CD4-positive, alpha-beta T cell treated with Interleukin-1 beta for 1 hour (primary cell): ENCODE data around the gene CSNK1G2.

Experiments
- DNase-seq, 2 donors: peaks; one replicate each; pipeline ENCODE4 v3.0.0-alpha.2; 2020 to 2022

CSNK1G2 gene

DNA sequence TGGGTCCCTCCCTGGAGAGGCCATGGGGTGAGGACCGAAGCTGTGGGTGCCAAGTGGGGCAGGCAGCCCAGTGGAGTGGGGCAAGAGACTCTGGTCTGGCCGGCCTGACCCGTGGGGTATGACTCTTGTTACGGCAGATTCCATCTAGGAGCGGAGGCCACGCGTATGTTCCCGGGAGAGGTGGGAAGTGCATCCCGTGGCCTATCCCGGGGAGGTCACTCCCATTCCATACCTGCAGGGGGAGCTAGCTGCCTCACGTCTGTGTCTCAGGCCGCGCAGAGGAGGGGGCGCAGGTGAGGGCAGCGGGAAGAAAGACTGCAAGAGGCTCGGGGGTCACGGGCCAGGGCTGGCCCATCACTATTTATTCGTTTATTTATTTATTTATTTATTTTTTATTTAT, 4.9 kb downstream of the CSNK1G2 start:
- peak in 1 of 2 donors; percentile 40 for DNase-seq

DNA sequence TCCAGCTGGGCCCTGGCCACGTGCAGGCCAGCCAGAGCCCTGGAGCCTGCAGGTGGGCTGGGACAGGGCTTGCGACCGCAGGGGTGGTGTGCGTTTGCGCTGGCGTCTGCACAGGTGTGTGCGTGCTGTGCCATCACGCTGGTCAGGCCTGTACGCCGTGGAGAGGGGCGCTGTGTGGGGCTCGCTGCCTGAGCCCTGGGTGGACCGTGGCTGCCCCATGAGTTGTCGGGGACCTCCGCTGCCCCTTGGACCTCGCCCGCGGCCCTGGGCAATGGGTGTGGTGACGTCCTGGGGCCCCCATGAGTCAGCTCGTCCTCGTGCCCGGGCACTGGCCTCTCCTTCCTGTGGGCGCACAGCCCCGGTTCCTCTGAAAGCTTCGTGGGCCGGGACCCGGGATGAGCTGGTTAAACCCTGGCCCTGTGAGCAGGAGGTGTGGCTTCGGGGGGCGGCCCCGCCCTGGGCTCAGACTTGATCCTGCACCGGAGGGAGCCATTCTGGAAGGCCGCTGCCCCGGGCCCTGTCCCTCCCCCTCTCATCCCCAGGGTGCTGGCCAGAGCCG, 6.8 kb downstream of the CSNK1G2 start:
- DNase-seq = no peak

DNA sequence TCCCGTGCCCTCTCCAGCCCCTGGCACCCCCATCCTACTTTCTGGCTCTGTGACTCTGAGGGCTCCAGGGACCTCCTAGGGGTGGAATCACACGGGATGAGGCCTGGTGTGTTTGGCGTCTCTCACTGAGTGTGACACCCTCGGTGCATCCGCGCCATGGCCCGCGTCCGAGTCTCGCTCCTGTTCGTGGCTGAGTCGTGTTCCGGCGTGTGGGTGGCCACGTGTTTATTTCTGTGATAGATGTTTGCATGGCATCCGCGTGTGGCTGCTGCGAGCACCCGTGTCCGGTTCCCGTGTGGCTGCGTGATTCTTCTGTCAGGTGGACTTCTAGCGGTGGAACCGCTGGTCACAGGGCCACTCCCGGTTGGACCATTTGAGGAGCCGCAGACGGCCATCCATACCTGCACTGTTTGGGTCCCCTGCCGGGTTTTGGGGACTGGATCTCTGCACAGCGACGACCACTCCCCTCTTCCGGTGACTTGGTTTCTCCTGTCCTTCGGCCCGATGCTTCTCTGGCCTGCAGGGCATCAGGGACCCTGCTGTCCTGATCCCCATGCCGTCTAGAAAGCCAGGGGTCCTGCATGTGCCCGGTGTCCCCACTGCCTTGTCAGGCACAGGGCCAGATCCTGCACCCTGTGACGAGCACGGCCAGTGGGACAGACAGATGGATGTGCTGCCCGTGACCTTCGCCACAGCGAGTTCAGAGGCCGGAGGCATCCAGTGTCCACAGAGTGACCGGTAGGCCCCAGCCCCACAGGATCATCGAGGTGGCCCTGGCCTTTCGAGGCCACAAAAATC, 8.5 kb downstream of the CSNK1G2 start:
- DNase-seq = no peak

DNA sequence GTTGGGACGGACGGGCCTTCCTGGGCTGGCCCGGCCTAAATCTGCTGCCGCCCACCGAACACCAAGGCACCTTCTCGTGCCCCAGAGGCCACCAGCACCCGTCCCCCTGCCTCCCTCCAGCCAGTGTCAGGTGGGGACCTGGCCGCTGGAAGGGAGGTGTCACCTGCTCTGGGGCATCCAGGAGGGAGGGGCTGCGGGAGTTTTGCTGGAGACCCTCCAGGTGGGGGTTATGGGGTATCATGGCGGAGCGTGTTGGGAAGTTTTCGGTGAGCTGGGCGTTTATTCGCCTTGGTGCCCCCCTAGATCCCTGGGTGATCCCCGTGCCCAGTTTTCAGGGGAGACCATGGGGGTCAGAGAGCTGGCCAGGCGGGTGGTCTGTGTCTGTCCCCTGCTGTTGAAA, 9.7 kb downstream of the CSNK1G2 start:
- no peak for DNase-seq

DNA sequence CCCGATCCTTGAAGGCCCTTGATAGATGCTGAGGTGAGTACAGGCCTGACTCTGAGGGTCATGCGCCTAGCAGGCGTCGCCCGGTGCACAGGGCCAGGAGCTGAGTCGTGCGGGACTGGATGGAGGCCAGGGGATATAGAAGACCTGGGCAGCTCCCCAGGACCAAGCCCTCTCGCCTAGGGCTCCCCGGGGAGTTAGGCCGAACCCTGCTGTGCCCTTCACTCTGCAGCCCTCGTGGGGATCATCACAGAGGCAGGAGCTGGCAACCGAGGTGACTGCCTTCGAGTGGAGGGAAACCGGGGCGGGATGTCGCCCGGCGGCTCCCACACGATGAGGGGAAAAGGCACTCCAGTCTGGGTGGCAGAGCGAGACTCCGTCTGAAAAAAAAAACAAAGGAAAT, 11.7 kb downstream of the CSNK1G2 start:
- no peak for DNase-seq

DNA sequence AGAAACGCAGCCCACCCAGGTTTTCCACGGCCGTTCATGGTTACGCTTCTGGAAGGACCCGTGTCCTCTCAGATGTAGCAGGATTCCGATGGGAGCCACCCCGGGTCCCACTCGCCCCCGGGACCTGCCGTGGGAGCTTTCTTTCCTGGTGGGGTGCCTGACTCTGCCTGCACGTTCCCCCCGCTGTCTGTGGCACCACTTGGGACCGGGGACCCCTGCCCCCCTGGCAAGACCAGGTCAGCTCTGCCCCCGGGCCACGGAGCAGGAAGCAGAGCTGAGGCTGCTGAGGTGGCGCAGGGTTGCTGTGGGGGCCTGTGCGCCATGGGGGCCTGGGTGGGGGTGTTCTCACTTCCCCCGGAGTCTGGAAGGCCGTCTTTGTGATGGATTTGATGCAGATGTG, 12.1 kb downstream of the CSNK1G2 start:
- DNase-seq = no peak

DNA sequence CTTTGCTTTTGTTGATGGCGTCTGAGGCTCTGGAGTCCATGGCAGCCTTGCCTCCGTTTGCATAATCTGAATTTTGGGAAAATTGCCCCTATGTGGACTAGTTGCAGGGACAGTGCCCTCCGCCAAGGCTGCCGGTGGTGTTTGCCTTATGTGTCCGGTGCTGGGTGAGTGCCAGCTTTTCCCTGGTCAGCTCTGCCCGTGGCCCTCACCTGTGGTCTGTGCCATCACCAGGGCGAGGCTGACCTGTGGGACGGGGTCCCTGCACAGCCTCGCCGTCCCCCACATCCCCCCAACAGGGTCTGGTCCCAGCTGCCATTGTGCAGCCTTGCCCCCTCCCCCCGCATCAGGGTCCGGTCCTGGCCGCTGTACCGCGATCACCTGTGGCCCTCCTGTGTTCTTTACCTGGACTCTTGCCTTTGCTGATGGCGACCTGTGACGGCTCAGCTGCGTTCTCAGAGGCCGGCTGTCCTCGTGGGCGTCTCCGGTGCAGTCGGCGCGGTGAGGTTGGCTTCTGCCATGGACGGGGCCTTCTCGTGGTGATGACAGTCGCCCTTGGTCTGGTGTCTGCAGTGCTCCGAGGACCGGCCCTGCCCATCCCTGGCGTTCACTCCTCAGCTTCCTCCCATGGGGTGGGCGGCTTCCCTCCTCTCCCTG, 12.6 kb downstream of the CSNK1G2 start:
- no peak for DNase-seq

DNA sequence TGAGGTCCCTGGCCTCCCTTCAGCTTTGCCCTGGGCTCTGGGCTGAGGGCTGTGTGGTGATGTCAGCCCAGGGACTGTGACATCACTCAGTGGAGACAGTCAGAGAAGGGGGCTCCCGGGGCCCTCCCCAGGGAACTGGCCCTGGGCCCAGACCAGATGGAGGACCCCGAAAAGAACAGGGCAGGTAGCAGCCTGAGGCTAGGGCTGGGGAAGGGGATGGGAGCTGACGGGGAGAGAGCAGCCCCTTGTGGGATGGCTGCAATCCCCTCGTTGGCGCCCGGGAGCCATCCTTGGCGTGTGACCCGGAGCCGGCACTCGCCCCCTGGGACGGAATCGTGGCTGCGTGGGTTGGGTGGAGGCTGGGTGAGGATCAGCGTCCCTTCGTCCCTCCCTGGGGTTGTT, 13.6 kb downstream of the CSNK1G2 start:
- no peak for DNase-seq

DNA sequence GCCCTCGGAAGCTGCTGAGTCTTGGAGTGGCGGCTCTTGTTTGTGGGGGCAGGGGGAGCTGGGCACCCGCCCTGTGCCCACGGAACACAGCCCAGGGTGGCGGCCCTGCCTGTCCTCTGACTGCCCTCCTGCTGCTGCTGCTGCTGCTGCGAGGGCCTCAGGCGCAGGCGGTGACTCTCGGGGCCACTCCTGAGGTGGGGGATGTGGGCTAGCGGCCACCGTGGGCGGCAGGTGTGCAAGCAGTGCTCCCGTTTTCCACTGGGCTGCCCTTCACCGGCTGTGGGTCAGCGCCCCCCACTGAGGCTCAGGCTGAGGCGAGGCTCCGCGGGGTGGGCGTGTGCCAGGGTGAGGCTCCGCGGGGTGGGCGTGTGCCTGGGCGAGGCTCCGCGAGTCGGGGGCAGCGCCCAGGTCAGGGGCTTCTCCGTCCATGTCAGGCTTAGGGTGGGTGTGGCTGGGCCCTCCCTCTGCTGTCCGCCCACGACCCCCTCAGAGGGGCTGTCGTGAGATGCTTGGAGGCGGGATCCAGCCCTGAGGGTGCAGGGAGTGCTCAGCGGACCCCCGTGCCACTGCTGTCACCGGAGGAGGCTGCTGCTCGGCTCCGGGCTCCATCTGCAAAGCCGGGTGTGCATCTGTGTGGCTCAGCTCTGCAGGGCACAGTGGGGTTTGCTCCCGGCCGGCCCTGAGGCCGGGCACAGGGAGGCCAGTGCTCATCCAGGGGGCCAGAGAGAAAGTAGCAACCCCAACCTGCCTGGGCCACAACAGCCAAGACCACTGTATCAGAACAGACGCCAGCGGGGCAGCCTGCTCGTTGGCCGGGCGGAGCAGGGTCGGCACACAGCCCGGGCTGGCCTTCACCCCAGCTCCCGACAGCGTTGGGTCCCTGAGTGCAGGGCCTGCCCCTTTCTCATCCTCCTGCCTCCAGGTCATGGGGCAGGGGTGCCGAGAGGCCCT, 14.5 kb downstream of the CSNK1G2 start:
- DNase-seq = no peak

DNA sequence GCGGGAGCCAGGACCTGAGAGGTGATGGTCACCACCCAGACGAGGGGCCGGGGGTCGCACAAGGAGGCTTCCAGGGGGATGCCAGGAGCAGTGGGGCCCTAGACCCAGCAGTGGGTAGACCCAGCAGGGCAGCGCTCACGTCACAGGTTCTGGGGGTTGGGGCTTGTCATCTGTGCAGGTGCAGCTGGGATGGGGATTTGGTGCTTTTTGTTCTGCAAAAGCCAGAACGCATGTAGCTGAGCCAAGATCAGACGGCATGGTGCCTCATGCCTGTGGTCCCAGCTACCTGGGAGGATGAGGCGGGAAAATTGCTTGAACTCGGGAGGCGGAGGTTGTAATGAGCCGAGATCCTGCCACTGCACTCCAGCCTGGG, 15.1 kb downstream of the CSNK1G2 start:
- DNase-seq = no peak

DNA sequence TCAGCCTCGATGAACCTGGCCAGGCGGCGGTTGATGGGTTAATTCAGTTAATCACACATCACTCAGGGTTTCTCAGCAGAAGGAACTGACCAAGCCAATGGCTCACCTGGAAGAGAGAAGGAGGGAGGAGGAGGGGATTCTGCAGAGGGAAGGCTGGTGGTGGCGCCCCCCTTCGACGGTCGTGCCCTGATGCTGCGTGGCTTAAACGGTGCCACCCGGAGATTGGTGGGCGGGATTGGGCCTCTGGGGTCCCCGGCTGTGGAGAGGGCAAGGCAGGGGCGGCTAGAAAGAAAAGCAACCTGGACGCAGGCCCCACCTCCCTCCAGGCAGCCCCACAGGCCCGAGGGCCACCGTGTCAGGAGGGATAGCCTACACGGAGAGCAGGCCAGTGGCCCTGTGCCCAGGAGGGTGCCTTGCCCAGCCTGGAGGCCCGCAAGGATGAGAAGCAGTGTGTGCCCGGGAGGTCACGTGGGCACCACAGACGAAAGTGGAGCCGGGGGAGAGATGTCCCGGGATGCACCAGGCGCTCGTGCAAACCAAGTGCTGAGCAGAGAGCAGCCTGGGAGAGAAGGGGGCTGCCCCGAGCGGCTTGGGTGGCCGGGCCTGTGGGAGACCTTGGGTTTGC, 16.0 kb downstream of the CSNK1G2 start:
- DNase-seq = no peak

DNA sequence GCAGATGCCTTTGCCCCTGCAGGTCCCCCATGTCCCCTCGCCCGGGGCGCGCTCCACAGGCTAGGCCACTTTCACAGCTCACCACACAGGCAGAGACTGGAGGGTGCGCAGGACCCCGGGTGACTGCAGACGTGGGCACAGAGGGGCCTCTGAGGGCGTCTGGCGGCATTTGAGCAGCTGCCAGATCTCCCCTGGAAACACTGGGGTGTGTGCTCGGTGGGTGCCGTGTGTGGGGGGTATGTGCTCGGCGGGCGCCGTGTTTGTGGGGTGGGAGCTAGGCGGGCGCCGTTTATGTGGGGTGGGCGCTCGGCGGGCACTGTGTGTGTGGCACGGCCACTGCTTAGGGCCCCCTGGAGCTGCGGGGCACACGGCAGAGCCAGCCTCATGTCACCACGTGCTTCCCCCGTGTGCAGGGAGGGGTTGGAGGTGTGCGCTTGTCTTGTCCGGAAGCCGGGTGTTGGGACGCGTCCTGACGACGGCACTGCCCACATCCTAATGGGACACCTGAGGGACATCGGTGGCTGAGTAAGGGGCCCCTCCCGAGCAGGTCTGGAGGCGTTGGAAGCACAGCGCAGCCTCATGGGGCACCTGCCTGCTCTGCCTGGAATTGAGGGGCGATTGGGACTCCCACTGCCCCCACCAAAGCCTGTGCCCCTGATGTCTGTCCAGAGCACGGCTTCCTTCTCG, 16.7 kb downstream of the CSNK1G2 start:
- no peak for DNase-seq

DNA sequence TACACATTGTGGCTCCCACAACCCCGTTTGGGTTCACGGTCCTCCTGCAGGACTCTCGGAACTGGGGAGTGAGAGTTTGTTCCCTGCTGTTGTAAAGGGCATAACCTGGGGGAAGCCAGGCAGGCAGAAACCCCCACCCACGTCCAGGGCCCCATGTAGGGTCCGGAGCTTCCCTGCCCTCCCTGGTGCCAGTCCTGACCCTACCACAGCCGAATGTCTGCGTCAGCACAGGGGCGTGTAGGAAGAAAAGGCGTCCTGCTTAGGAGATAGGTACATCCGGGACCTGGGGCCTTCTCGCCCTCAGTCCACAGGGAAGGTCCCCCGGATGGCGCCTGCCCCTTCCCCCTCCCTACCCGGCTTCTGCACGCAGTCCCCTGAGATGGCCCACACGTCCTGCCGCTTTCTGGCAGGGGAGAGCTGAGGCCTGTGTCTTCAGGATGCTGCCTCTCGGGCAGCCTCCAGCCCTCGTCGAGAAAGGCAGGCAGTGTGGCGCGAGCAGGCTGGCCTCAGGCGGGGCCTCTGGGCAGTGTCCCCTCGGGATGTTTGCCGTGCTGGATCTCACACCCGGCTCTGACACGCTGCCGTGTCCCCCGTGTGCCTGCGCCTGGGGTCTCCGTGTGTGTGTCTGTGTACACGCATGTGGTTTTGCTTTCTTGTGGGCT, 19.1 kb downstream of the CSNK1G2 start:
- no peak for DNase-seq

DNA sequence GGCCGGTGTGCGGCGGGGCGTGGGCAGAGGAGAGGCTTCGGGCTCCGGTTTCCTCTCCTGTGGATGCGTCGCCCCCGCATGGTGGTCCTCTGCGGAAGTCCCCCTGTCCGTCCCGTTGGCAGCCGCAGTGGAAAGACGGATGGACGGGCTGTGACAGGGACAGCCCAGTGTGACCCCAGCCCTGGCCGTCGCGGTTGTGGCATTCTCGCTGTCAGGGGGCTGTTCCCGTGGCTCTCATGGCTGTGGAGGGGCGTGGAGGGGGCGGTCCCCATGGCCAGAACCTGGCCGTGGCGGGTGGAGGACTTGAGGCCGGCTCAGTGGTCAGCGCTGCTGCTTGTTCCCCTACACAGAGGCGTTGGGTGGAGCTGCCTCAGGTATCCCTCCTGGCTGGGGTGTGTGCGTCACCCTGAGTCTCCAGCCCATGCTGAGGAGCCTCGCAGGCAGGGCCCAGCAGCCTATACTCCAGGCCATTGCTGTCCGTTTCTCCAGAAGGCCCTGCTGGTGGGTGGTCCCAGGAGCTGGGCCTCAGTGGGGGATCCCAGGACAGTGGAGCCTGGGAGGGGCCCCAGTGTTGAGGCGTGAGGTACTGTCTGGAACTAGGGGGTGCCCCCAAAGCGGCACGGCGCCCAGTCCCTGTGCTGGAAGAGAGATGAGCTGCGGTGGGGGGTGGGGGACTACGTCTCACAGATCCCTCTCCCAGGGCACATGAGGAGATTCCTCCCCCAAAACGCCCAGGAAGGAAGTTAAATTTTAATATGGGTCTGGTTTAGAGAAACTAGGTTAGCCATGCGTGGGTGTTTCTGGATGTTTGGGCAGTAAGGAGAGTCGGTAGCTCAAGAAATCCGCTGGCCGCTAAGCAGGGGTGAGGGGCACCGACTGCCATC, 20.3 kb downstream of the CSNK1G2 start:
- no peak for DNase-seq

DNA sequence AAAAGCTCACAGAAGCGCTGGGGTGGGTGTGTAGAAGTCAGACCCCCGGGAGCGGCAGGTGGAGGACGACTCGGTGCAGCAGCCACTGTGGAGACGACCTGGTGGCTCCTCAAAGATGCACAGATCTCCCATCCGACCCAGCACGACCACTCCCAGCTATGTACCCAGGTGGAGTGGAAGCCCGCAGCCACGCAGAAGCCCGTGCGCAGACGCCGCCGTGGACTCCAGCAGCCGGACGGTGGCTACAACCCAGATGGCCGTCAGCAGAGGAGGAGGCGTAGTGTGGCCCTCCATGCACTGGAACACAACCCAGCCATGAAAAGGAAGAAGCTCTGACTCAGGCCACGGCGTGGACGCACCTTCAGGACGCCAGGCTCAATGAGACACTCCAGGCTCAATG, 21.7 kb downstream of the CSNK1G2 start:
- no peak for DNase-seq

DNA sequence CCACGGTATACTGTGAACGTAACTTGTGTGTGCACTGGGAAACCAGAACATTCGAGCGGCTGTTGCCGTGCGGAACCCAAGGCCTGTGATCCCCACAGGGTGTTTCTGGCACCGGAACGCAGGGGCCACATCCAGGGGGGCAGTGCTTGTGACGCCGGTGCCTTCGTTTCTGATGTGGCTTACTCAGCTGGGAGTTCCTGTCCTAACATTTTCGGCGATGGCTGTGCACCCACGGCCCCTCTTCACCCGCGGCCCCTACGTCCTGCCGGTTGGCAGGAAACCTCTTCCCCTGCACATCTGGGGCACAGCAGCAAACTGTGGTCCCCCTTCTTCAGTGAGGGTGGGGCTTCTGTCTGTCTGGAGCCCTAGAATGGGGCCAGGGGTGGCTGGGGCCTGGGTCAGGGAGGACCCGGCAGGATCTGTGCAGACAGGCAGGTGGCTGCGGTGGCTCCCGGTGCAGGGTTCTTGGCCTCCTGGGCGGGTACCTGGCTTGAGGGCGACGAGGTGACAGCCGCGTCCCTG, 26.2 kb downstream of the CSNK1G2 start:
- DNase-seq = peak; percentile 25 to 30

DNA sequence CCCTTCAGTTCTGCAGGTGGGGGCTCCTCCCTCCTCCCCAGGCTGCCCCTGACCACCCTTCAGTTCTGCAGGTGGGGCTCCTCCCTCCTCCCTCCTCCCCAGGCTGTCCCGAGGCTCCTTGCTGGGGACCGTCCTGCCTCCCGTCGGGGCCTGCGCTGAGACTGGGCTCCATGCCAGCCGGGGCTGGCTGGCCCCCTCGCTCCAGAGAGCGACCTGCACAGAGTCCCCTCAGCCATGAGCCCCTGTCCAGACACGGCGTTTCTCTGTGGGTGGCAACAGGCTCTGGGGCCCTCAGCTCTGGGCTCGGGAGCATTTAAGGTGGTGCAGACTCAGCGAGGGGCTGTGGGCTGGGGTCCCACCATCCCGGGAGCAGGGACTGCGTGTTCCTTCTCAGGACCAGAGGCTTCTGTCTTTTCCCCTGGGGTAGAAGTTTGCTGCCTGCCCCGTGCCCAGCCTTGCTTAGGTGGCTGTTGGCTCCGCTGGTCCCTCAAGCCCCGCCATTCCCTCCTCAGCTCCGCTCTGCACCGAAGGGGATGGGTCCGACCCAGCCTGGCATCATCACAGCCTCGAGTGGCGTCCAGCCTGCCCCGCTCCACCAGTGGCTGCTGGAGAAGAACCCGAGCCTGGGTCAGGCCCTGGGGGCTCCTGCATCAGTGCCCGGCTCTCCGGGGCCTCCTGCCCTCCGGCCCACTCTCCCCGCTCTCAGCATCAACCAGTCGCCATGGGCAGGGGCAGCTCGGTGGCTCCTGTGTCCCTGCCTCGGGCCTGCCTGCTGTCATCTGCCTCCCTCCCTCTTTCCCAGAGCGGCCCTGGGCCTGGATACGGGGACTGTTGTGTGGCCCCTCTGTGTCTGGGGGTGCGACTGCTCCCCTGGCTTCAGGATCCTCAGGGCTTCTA, 27.6 kb downstream of the CSNK1G2 start:
- no peak for DNase-seq

DNA sequence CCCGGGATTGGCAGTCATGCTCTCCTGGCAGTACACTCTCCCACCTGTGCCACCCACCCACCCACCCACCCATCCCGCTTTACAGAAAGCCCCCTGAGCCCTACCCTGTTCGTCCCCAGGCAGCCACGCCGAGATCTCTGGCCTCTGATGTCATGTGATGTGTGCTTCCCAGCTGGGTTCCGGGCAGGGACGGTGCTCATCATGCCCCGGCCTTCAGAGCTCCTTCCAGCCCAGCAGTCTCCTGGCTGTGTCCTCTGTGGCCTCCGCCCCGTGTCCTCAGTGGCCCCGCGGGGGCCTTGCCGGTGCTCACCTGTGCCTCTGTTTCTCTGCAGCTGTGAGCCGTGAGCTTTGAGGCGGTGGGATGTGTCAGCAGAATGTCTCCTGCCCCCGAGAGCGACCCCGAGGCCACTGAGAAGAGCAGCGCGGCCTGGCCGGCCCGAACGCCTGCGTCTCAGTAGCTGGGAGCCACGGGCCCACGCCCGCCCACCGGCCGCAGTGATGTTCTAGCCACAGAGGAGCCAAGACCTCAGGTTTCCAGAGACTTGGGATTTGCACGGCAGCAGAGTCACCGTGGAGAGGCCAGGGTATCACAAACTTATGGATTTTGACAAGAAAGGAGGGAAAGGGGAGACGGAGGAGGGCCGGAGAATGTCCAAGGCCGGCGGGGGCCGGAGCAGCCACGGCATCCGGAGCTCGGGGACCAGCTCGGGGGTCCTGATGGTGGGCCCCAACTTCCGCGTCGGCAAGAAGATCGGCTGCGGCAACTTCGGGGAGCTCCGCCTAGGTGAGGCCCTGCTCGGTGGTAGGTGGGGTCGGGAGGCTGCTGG, 28.4 kb downstream of the CSNK1G2 start:
- DNase-seq = no peak
